ENCODE data around the gene THPO.

GRCh38 chr3:184341925-184342324 lies 36.1 kb downstream of the THPO start:
- no peak for TF ChIP-seq POLR2AphosphoS5 (IDR thresholded peaks at IDR 0.05; ENCODE audit: low read depth, low read length)
- no peak for TF ChIP-seq SIN3A (IDR thresholded peaks at IDR 0.05; ENCODE audit: borderline replicate concordance, insufficient read depth, low read length)
- TF ChIP-seq REST (IDR thresholded peaks at IDR 0.05; ENCODE audit: insufficient read depth in 1 of 2, low read depth in 2 of 2, low read length in 2 of 2): no peak
- TF ChIP-seq TAF1 (IDR thresholded peaks at IDR 0.05; ENCODE audit: borderline replicate concordance, insufficient read depth, low read length): no peak

All from PFSK-1 (cell line).